Measurements from ENCODE around the gene DUSP14. TPM values are rescaled to one million over a fixed set of nuclear protein-coding genes. Genes with fewer than 3 reads are reported as not detected.

DUSP14 gene
- total and polyA plus RNA-seq, 2 of the 13 experiments (the other 11 are each of a cell fraction or from before 2014, with no cell fraction given) = 33.5 to 39.8 TPM

DNA sequence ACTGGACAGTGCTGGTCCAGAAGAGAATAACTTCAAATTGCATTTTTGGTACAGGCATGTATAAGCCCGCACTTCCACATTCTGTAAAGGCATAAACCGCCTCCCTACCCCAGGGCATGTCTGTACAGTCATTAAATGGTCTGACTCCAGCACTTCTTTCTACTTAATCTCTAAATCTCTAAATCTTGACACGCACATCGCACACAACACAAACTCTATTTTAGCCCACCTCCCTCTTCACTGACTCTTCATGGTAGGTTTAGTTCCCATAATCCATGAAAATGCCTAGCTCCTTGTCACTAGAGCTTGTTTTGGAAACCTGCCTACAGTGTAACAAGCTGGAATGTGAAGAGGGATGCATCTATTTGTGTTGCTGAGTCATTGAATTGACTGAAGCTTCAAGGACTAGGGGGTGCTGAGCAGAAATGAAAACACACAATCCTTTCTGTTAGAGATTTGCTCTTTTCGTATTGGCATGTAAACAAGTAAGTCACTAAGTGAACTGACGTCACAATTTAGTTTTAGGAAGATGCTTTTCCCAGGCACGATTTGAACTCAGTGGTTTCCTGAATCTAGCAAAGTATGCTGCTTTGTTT, 1.6 kb upstream of the DUSP14 start (continued):
- TF ChIP-seq, protein P1, sequence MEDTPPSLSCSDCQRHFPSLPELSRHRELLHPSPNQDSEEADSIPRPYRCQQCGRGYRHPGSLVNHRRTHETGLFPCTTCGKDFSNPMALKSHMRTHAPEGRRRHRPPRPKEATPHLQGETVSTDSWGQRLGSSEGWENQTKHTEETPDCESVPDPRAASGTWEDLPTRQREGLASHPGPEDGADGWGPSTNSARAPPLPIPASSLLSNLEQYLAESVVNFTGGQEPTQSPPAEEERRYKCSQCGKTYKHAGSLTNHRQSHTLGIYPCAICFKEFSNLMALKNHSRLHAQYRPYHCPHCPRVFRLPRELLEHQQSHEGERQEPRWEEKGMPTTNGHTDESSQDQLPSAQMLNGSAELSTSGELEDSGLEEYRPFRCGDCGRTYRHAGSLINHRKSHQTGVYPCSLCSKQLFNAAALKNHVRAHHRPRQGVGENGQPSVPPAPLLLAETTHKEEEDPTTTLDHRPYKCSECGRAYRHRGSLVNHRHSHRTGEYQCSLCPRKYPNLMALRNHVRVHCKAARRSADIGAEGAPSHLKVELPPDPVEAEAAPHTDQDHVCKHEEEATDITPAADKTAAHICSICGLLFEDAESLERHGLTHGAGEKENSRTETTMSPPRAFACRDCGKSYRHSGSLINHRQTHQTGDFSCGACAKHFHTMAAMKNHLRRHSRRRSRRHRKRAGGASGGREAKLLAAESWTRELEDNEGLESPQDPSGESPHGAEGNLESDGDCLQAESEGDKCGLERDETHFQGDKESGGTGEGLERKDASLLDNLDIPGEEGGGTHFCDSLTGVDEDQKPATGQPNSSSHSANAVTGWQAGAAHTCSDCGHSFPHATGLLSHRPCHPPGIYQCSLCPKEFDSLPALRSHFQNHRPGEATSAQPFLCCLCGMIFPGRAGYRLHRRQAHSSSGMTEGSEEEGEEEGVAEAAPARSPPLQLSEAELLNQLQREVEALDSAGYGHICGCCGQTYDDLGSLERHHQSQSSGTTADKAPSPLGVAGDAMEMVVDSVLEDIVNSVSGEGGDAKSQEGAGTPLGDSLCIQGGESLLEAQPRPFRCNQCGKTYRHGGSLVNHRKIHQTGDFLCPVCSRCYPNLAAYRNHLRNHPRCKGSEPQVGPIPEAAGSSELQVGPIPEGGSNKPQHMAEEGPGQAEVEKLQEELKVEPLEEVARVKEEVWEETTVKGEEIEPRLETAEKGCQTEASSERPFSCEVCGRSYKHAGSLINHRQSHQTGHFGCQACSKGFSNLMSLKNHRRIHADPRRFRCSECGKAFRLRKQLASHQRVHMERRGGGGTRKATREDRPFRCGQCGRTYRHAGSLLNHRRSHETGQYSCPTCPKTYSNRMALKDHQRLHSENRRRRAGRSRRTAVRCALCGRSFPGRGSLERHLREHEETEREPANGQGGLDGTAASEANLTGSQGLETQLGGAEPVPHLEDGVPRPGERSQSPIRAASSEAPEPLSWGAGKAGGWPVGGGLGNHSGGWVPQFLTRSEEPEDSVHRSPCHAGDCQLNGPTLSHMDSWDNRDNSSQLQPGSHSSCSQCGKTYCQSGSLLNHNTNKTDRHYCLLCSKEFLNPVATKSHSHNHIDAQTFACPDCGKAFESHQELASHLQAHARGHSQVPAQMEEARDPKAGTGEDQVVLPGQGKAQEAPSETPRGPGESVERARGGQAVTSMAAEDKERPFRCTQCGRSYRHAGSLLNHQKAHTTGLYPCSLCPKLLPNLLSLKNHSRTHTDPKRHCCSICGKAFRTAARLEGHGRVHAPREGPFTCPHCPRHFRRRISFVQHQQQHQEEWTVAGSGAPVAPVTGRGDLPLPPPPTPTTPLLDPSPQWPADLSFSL (CRISPR knock-in tag; IDR thresholded peaks at IDR 0.05) = peak; percentile 48; the same call in 1 of the 2 replicates
- peak; percentile 88 for TF ChIP-seq JUND (CRISPR knock-in tag; IDR thresholded peaks at IDR 0.05)
- peak; percentile 97 for TF ChIP-seq ZBTB21 (CRISPR knock-in tag; IDR thresholded peaks at IDR 0.05)
- TF ChIP-seq, protein P2, sequence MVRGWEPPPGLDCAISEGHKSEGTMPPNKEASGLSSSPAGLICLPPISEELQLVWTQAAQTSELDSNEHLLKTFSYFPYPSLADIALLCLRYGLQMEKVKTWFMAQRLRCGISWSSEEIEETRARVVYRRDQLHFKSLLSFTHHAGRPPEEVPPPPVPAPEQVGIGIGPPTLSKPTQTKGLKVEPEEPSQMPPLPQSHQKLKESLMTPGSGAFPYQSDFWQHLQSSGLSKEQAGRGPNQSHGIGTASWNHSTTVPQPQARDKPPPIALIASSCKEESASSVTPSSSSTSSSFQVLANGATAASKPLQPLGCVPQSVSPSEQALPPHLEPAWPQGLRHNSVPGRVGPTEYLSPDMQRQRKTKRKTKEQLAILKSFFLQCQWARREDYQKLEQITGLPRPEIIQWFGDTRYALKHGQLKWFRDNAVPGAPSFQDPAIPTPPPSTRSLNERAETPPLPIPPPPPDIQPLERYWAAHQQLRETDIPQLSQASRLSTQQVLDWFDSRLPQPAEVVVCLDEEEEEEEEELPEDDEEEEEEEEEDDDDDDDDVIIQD (CRISPR knock-in tag; IDR thresholded peaks at IDR 0.05; ENCODE audit: low read depth) = peak; percentile 63; the same call in 1 of the 2 replicates
- TF ChIP-seq ZNF564 (CRISPR knock-in tag; IDR thresholded peaks at IDR 0.05) = no peak
- TF ChIP-seq SMAD9 (CRISPR knock-in tag; IDR thresholded peaks at IDR 0.05) = no peak
- TF ChIP-seq KDM6A (CRISPR knock-in tag; IDR thresholded peaks at IDR 0.05; ENCODE audit: low read depth) = peak; percentile 55; the same call in 1 of the 2 replicates
- TF ChIP-seq TOPORS (CRISPR knock-in tag; IDR thresholded peaks at IDR 0.05) = no peak
- 0 out of 2 replicates have a peak, but pooled peaks have one; percentile 43 for TF ChIP-seq ARNTL (CRISPR knock-in tag; IDR thresholded peaks at IDR 0.05)
- no peak for TF ChIP-seq ELF4 (CRISPR knock-in tag; IDR thresholded peaks at IDR 0.05; ENCODE audit: borderline replicate concordance)
- TF ChIP-seq ZNF3 (CRISPR knock-in tag; IDR thresholded peaks at IDR 0.05) = no peak
- TF ChIP-seq CENPT (CRISPR knock-in tag; IDR thresholded peaks at IDR 0.05; ENCODE audit: low read depth) = no peak
- peak in 1 of 2 experiments; percentile 32; a peak in 1 of 4 replicates for TF ChIP-seq KLF16 (CRISPR knock-in tag; IDR thresholded peaks at IDR 0.05)
- TF ChIP-seq SAFB2 (CRISPR knock-in tag; IDR thresholded peaks at IDR 0.05; ENCODE audit: borderline replicate concordance, low read depth) = no peak
- TF ChIP-seq, protein P3, sequence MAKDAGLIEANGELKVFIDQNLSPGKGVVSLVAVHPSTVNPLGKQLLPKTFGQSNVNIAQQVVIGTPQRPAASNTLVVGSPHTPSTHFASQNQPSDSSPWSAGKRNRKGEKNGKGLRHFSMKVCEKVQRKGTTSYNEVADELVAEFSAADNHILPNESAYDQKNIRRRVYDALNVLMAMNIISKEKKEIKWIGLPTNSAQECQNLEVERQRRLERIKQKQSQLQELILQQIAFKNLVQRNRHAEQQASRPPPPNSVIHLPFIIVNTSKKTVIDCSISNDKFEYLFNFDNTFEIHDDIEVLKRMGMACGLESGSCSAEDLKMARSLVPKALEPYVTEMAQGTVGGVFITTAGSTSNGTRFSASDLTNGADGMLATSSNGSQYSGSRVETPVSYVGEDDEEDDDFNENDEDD (CRISPR knock-in tag; IDR thresholded peaks at IDR 0.05; ENCODE audit: borderline replicate concordance) = no peak
- TF ChIP-seq ZNF570 (CRISPR knock-in tag; IDR thresholded peaks at IDR 0.05; ENCODE audit: borderline replicate concordance) = no peak
- TF ChIP-seq MED1 (CRISPR knock-in tag; IDR thresholded peaks at IDR 0.05) = peak; percentile 80; the same call in 1 of the 2 replicates
- TF ChIP-seq MAFF (IDR thresholded peaks at IDR 0.05; ENCODE audit: low read depth, low read length) = peak; percentile 94
- TF ChIP-seq ELF3 (CRISPR knock-in tag; IDR thresholded peaks at IDR 0.05) = no peak
- peak; percentile 97 for TF ChIP-seq FOXK2 (IDR thresholded peaks at IDR 0.05)

All from HepG2 (cell line).